ENCODE measurements around the gene ITGB7.

DNA sequence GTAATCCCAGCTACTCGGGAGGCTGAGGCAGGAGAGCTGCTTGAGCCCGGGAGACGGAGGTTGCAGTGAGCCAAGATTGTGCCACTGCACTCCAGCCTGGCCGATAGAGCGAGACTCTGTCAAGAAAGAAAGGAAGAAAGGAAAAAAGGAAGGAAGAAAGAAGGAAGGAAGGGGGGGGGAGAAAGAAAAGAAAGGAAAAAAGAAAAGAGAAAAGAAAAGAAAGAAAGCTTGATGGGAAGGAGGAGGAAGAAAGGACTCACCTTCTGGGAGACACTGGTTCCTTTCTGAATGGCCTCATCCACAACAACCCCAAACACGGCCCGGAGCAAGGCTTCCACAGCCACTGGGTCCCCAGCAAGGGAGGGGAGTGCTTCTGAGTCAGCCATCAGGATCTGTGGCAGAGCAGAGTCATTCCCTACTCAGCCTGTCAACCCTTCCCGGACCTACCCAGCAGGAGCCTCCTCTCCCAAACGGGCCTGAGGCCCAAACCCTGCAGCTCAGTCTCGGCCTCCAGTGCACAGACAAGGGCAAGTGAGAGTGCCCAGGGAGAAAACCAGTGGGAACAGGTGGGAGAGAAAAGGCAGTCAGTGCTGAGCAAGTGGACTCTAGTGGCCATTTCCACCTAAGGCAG is 33.9 kb downstream of the ITGB7 start:
- TF ChIP-seq, protein P1, sequence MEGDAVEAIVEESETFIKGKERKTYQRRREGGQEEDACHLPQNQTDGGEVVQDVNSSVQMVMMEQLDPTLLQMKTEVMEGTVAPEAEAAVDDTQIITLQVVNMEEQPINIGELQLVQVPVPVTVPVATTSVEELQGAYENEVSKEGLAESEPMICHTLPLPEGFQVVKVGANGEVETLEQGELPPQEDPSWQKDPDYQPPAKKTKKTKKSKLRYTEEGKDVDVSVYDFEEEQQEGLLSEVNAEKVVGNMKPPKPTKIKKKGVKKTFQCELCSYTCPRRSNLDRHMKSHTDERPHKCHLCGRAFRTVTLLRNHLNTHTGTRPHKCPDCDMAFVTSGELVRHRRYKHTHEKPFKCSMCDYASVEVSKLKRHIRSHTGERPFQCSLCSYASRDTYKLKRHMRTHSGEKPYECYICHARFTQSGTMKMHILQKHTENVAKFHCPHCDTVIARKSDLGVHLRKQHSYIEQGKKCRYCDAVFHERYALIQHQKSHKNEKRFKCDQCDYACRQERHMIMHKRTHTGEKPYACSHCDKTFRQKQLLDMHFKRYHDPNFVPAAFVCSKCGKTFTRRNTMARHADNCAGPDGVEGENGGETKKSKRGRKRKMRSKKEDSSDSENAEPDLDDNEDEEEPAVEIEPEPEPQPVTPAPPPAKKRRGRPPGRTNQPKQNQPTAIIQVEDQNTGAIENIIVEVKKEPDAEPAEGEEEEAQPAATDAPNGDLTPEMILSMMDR (IDR thresholded peaks at IDR 0.05): no peak
- TF ChIP-seq EP300 (IDR thresholded peaks at IDR 0.05) (no peak), POLR2A (IDR thresholded peaks at IDR 0.05) (no peak), POLR2AphosphoS5 (IDR thresholded peaks at IDR 0.05) (no peak)
